HCT116 (cell line): ENCODE data around the gene TMEM154. TPM values are rescaled to one million over a fixed set of nuclear protein-coding genes. Genes with fewer than 3 reads are reported as not detected.

ENCODE experiments used
- ATAC-seq: fragments of 200-7000 bp; cut with Tn5 transposase; 2 replicates; pipeline ENCODE4 v1.9.1; 2020; ENCODE audit warnings: mild to moderate bottlenecking, moderate library complexity
- BruUV-seq: library from RNA; stranded (reverse); fragments of 400-500 nt; replicated peaks from 2 replicates; lab custom pipeline; 2021; lab: Mats Ljungman, UMichigan
- CTCF ChIA-PET: fragments of 300-600 bp; sonication (Branson Sonifier 250); formaldehyde crosslinking; loops from one replicate; lab custom pipeline; 2021; ENCODE audit warnings: antibody characterized with exemption; lab: Charles Lee
- POLR2A ChIA-PET: fragments of 300-600, 350-600 bp; sonication (Branson Sonifier 250); formaldehyde crosslinking; loops from one replicate; lab custom pipeline; 2021; ENCODE audit warnings: antibody characterized with exemption; lab: Charles Lee
- RAD21 ChIA-PET, 2 experiments: fragments of 300-600 bp; sonication (Branson Sonifier 250); formaldehyde crosslinking; loops; one replicate each; lab custom pipeline; 2023; ENCODE audit warnings: low total read pairs in 2 of 2; ENCODE audit not compliant: uncharacterized antibody in 2 of 2, unreplicated experiment in 2 of 2, low non-redundant PET in 1 of 2; lab: Charles Lee
- DNase-seq: peaks from one replicate; pipeline ENCODE4 v3.0.0-alpha.2; 2010; ENCODE audit warnings: low read depth, low spot score
- H2AFZ ChIP-seq: fragments of 200-600 bp; shearing (Covaris generic), sonication (generic); 2 replicates; pipeline ENCODE4 v1.6.1; 2017; ENCODE audit warnings: low read depth, mixed run types, mixed read lengths, antibody characterized with exemption, low read length; ENCODE audit not compliant: poor library complexity, severe bottlenecking
- H3K27ac ChIP-seq: 2 replicates; pipeline ENCODE4 v1.5.1; 2012; ENCODE audit warnings: low read depth, low read length
- H3K27me3 ChIP-seq: fragments of 200-600 bp; sonication (generic); 2 replicates; pipeline ENCODE4 v1.6.1; 2016; ENCODE audit warnings: mixed run types, low read length, mixed read lengths; ENCODE audit not compliant: insufficient read depth
- H3K36me3 ChIP-seq, 2 experiments: fragments of 200-500 bp in 1 of 2; fragments of 200-600 bp in 1 of 2; sonication (Bioruptor generic) in 1 of 2; sonication (generic) in 1 of 2; 2 replicates each; pipeline versions ENCODE4 v1.5.1 to v1.6.1; 2014 to 2016; ENCODE audit warnings: low read length in 2 of 2, inconsistent platforms in 1 of 2, mixed read lengths in 1 of 2, mixed run types in 1 of 2; ENCODE audit not compliant: insufficient read depth in 2 of 2, control insufficient read depth in 1 of 2
- H3K4me1 ChIP-seq, 2 experiments: fragments of 200-600 bp in 1 of 2; sonication (generic) in 1 of 2; 2 replicates each; pipeline versions ENCODE4 v1.5.1 to v1.6.1; 2012 to 2017; ENCODE audit warnings: low read length in 2 of 2, inconsistent platforms in 1 of 2, mild to moderate bottlenecking in 1 of 2, mixed read lengths in 1 of 2, mixed run types in 1 of 2, moderate library complexity in 1 of 2; ENCODE audit not compliant: insufficient read depth in 2 of 2, control insufficient read depth in 1 of 2
- H3K4me2 ChIP-seq: fragments of 200-600 bp; sonication (generic); 2 replicates; pipeline ENCODE4 v1.6.1; 2017; ENCODE audit warnings: mixed run types, low read length, mixed read lengths
- H3K4me3 ChIP-seq, 2 experiments: fragments of 200-600 bp in 1 of 2; sonication (generic) in 1 of 2; replicated peaks in 1 of 2; 2 replicates each; pipeline ENCODE4 v1.5.1; 2011 to 2016; ENCODE audit warnings: low read length in 2 of 2, control low read depth in 1 of 2, low read depth in 1 of 2, mild to moderate bottlenecking in 1 of 2, mixed read lengths in 1 of 2, mixed run types in 1 of 2
- H3K79me2 ChIP-seq: fragments of 200-600 bp; sonication (generic); 2 replicates; pipeline ENCODE4 v1.6.1; 2017; ENCODE audit warnings: mild to moderate bottlenecking, mixed run types, low read length, moderate library complexity, mixed read lengths; ENCODE audit not compliant: insufficient read depth
- H3K9ac ChIP-seq: fragments of 200-600 bp; sonication (generic); 2 replicates; pipeline ENCODE4 v1.6.1; 2016; ENCODE audit warnings: low read length, mixed read lengths
- H3K9me2 ChIP-seq: fragments of 200-600 bp; sonication (generic), shearing (Covaris generic); 2 replicates; pipeline ENCODE4 v1.6.1; 2017; ENCODE audit warnings: mixed run types, mild to moderate bottlenecking, moderate library complexity; ENCODE audit not compliant: insufficient read depth
- H3K9me3 ChIP-seq, 2 experiments: fragments of 200-500 bp in 1 of 2; fragments of 200-600 bp in 1 of 2; sonication (Bioruptor generic) in 1 of 2; sonication (generic) in 1 of 2; 2 replicates each; pipeline ENCODE4 v1.6.1; 2014 to 2017; ENCODE audit warnings: low read length in 2 of 2, mixed read lengths in 2 of 2, inconsistent platforms in 1 of 2, low read depth in 1 of 2, mild to moderate bottlenecking in 1 of 2, mixed run types in 1 of 2, moderate library complexity in 1 of 2; ENCODE audit not compliant: control insufficient read depth in 1 of 2, insufficient read depth in 1 of 2
- H4K20me1 ChIP-seq: fragments of 200-600 bp; sonication (generic), shearing (Covaris generic); 2 replicates; pipeline ENCODE4 v1.6.1; 2017; ENCODE audit warnings: mixed run types, mild to moderate bottlenecking, moderate library complexity; ENCODE audit not compliant: insufficient read depth
- ATF3 ChIP-seq: IDR thresholded peaks from 2 replicates; pipeline ENCODE4 v1.6.1; 2012
- CEBPB ChIP-seq: IDR thresholded peaks from 2 replicates; pipeline ENCODE4 v1.6.1; 2012; ENCODE audit warnings: low read depth
- EGR1 ChIP-seq: IDR thresholded peaks from 2 replicates; pipeline ENCODE4 v1.6.1; 2012; ENCODE audit warnings: low read depth
- EZH2 ChIP-seq: fragments of 200-600 bp; sonication (generic); IDR thresholded peaks from 2 replicates; pipeline ENCODE4 v1.6.1; 2017; ENCODE audit warnings: antibody characterized with exemption, mixed run types
- EZH2phosphoT487 ChIP-seq: fragments of 200-600 bp; IDR thresholded peaks from 2 replicates; pipeline ENCODE4 v1.6.1; 2018; ENCODE audit warnings: antibody characterized with exemption, borderline replicate concordance
- JUND ChIP-seq: IDR thresholded peaks from 2 replicates; pipeline ENCODE4 v1.6.1; 2012
- POLR2A ChIP-seq: IDR thresholded peaks from 2 replicates; pipeline ENCODE4 v1.7.0; 2011; ENCODE audit warnings: borderline replicate concordance; ENCODE audit not compliant: insufficient read depth, insufficient read length; ENCODE audit errors: extremely low read depth
- POLR2AphosphoS5 ChIP-seq: IDR thresholded peaks from 2 replicates; pipeline ENCODE4 v1.6.1; 2011; ENCODE audit warnings: mild to moderate bottlenecking, low read depth, low read length, moderate library complexity
- SP1 ChIP-seq: IDR thresholded peaks from 2 replicates; pipeline ENCODE4 v1.6.1; 2012; ENCODE audit warnings: low read depth
- TCF7L2 ChIP-seq: IDR thresholded peaks from 2 replicates; pipeline ENCODE4 v1.7.0; 2011; ENCODE audit warnings: borderline replicate concordance, inconsistent platforms; ENCODE audit not compliant: insufficient read depth, insufficient read length; ENCODE audit errors: extremely low read depth
- ZFX ChIP-seq: fragments of 450-650 bp; IDR thresholded peaks from 2 replicates; pipeline ENCODE4 v1.6.1; 2017
- ZNF274 ChIP-seq: fragments of 200-500 bp; sonication (Bioruptor generic); IDR thresholded peaks from 2 replicates; pipeline ENCODE4 v1.6.1; 2014; ENCODE audit warnings: mild to moderate bottlenecking, low read depth, low read length, inconsistent platforms
- intact Hi-C: fragments of 100-400 bp; cut with micrococcal nuclease; formaldehyde crosslinking; loops from 2 replicates; pipeline ENCODE4 v1.10.0; 2022
- total RNA-seq: library from RNA; stranded (reverse); gene quantifications from one replicate; pipeline ENCODE4 v1.2.1, GENCODE V29; 2021; ENCODE audit not compliant: unreplicated experiment
- TF ChIP-seq, protein P1 (sequence below): IDR thresholded peaks from 2 replicates; pipeline ENCODE4 v1.6.1; 2011; ENCODE audit warnings: mild to moderate bottlenecking, low read length, moderate library complexity; ENCODE audit not compliant: insufficient replicate concordance; ENCODE audit errors: extremely low read depth

TMEM154 gene
- total RNA-seq, 1 experiment from 2014 or later = 2.4 TPM

- no peak overlapping the region for H3K4me2 ChIP-seq
- H3K79me2 ChIP-seq = no peaks in the 10 kb centered on the region
- H3K9me3 ChIP-seq = no peaks in the 10 kb centered on the region
- no peak overlapping the region for H3K4me3 ChIP-seq
- ChIA-PET POLR2A (no interaction called here), RAD21 (no interaction called here), CTCF (no interaction called here)
- BruUV-seq = no TSS peak
- H3K27ac ChIP-seq = no peak overlapping the region
- H3K4me1 ChIP-seq = no peaks in the 10 kb centered on the region
- intact Hi-C loops = no loop called here
- no peaks in the 10 kb centered on the region for H3K27me3 ChIP-seq
- H3K36me3 ChIP-seq = no peaks in the 10 kb centered on the region
- TF ChIP-seq EZH2phosphoT487 (no peak), ZFX (no peak)
- no peak overlapping the region for H3K9ac ChIP-seq
- H4K20me1 ChIP-seq = no peaks in the 10 kb centered on the region
- no peak for ATAC-seq
- no peaks in the 10 kb centered on the region for H3K9me2 ChIP-seq
- no peak overlapping the region for H2AFZ ChIP-seq
- DNase-seq = no peak
Observed at GRCh38 chr4:152591396-152591795, 88.4 kb downstream of the TMEM154 start.

GRCh38 chr4:152590179-152591031 lies 89.4 kb downstream of the TMEM154 start:
- no peaks in the 10 kb centered on the region for H3K27me3 ChIP-seq
- ATAC-seq (no peak), DNase-seq (no peak)
- POLR2A ChIA-PET = interaction anchor here (0.6 kb wide), 1 partner anchor 387 kb away, joined by 4 read pairs; no protein-coding TSS in a partner anchor
- H3K4me3 ChIP-seq = no peak overlapping the region
- H3K36me3 ChIP-seq = no peaks in the 10 kb centered on the region
- H3K79me2 ChIP-seq = no peaks in the 10 kb centered on the region
- no peaks in the 10 kb centered on the region for H3K9me2 ChIP-seq
- RAD21 ChIA-PET = no interaction called here
- CTCF ChIA-PET = no interaction called here
- H2AFZ ChIP-seq = no peak overlapping the region
- TF ChIP-seq SP1 = no peak
- TF ChIP-seq EZH2 = no peak
- no peak for TF ChIP-seq CEBPB
- no peak for TF ChIP-seq TCF7L2
- no peak for TF ChIP-seq POLR2A
- TF ChIP-seq ZNF274 = no peak
- TF ChIP-seq ATF3 = no peak
- TF ChIP-seq EGR1 = no peak
- TF ChIP-seq, protein P1, sequence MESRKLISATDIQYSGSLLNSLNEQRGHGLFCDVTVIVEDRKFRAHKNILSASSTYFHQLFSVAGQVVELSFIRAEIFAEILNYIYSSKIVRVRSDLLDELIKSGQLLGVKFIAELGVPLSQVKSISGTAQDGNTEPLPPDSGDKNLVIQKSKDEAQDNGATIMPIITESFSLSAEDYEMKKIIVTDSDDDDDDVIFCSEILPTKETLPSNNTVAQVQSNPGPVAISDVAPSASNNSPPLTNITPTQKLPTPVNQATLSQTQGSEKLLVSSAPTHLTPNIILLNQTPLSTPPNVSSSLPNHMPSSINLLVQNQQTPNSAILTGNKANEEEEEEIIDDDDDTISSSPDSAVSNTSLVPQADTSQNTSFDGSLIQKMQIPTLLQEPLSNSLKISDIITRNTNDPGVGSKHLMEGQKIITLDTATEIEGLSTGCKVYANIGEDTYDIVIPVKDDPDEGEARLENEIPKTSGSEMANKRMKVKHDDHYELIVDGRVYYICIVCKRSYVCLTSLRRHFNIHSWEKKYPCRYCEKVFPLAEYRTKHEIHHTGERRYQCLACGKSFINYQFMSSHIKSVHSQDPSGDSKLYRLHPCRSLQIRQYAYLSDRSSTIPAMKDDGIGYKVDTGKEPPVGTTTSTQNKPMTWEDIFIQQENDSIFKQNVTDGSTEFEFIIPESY = no peak
- no peak for TF ChIP-seq JUND
- TF ChIP-seq POLR2AphosphoS5 = no peak
- no peaks in the 10 kb centered on the region for H3K4me1 ChIP-seq
- BruUV-seq = no TSS peak
- no peak overlapping the region for H3K27ac ChIP-seq
- no peak overlapping the region for H3K9ac ChIP-seq
- H3K4me2 ChIP-seq = no peak overlapping the region
- no peaks in the 10 kb centered on the region for H3K9me3 ChIP-seq
- intact Hi-C loops = no loop called here
- H4K20me1 ChIP-seq = no peaks in the 10 kb centered on the region
